GM20431 (cell line): ENCODE measurements around the gene FAU.

Experiments
- in situ Hi-C: fragments of 300-500 bp; cut with MseI, MboI; formaldehyde crosslinking; loops from one replicate; pipeline ENCODE4 v1.15.0; 2020; ENCODE audit warnings: low sequenced_read_pairs; ENCODE audit not compliant: unreplicated experiment

The FAU gene

GRCh38 chr11:65084598-65085375, 37.1 kb downstream of the FAU start:
- in situ Hi-C loops = no loop called here

GRCh38 chr11:65083834-65084597, 37.9 kb downstream of the FAU start, which contains the start of the genes CDCA5 and ZFPL1:
Gene CDCA5, minus strand, starts transcription at chr11:65084040. Its CDS starts 62 bp downstream, at chr11:65083978.
Gene ZFPL1, plus strand, starts transcription at chr11:65084222. Its CDS starts 477 bp downstream, at chr11:65084699.
- in situ Hi-C loops = no loop called here

GRCh38 chr11:65083134-65083833, 38.6 kb downstream of the FAU start:
- in situ Hi-C loops = no loop called here

GRCh38 chr11:65078786-65079342, 43.1 kb downstream of the FAU start:
- in situ Hi-C loops = no loop called here

- in situ Hi-C loops = no loop called here
These were observed 43.8 kb downstream of the FAU start for GRCh38 chr11:65078151-65078550.

- in situ Hi-C loops = no loop called here
These were observed 44.5 kb downstream of the FAU start for GRCh38 chr11:65077451-65077850.

GRCh38 chr11:65072631-65072966, 49.3 kb downstream of the FAU start:
- in situ Hi-C loops = no loop called here

GRCh38 chr11:65071907-65072630, 49.9 kb downstream of the FAU start:
- in situ Hi-C loops = no loop called here
